AG09309 (cell line): ENCODE measurements around the gene ABCA8.

ENCODE experiments used
- DNase-seq: peaks from one replicate; pipeline ENCODE4 v3.0.0-alpha.2; 2010; ENCODE audit warnings: low read depth
- H3K4me3 ChIP-seq: 2 replicates; pipeline ENCODE4 v1.5.1; 2011; ENCODE audit warnings: mild to moderate bottlenecking, low read depth, low read length, moderate library complexity; ENCODE audit not compliant: control insufficient read depth
- TF ChIP-seq, protein P1 (sequence below): IDR thresholded peaks from 2 replicates; pipeline ENCODE4 v1.5.1; 2011; ENCODE audit warnings: mild to moderate bottlenecking, low read depth, low read length, inconsistent platforms; ENCODE audit not compliant: insufficient read depth, control insufficient read depth; ENCODE audit errors: missing control alignments

Gene ABCA8

DNA sequence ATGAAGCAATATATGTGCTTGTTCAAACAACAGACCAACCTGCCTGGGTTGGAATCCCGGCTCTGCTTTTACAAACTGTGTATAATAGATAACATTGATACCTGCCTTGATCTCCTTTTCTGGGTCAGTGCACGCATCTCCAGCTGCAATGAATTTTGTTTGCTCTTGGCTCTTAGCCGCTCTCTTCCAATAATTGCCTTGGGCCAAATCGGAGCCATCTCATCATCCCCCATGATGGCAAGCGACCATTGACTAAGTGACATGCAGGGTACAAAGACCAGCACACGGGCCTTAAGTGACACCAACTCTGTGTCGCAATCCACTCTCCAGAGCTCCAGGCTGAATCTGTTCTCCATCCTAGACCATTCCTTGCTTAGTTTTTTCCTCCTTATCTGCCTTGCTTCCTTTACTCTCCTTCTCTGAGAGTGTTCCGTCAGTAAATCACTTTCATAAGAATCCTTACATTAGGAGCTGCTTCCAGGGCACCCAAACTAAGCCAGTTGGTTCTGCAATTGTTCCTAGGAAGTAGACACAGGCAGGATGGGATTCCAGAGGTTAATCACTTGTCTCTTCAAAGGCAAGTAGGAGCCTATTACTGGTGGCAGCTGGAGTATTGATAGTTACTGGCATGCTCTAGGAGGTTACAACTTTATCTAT, 134.2 kb downstream of the ABCA8 start:
- no peak for DNase-seq
- TF ChIP-seq, protein P1, sequence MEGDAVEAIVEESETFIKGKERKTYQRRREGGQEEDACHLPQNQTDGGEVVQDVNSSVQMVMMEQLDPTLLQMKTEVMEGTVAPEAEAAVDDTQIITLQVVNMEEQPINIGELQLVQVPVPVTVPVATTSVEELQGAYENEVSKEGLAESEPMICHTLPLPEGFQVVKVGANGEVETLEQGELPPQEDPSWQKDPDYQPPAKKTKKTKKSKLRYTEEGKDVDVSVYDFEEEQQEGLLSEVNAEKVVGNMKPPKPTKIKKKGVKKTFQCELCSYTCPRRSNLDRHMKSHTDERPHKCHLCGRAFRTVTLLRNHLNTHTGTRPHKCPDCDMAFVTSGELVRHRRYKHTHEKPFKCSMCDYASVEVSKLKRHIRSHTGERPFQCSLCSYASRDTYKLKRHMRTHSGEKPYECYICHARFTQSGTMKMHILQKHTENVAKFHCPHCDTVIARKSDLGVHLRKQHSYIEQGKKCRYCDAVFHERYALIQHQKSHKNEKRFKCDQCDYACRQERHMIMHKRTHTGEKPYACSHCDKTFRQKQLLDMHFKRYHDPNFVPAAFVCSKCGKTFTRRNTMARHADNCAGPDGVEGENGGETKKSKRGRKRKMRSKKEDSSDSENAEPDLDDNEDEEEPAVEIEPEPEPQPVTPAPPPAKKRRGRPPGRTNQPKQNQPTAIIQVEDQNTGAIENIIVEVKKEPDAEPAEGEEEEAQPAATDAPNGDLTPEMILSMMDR = no peak
- no peak overlapping the region for H3K4me3 ChIP-seq

DNA sequence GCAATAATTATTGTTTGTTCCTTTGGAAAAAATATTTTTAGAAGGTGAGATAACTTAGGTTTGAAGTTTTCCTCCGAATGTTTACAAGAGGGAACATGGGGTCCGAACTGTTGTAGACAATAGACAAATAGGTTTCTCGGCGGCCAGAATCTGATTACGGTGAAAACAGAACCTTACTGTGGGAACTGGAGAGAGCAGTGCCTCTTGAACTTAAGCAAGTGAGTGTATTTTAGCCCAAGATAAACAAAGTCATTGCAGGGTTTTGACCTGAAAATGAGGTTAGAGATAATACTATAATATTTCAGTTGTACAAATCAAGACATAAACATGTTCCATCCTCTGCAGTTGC, 134.7 kb downstream of the ABCA8 start:
- DNase-seq = no peak
- H3K4me3 ChIP-seq = no peak overlapping the region
- TF ChIP-seq, protein P1 = no peak

DNA sequence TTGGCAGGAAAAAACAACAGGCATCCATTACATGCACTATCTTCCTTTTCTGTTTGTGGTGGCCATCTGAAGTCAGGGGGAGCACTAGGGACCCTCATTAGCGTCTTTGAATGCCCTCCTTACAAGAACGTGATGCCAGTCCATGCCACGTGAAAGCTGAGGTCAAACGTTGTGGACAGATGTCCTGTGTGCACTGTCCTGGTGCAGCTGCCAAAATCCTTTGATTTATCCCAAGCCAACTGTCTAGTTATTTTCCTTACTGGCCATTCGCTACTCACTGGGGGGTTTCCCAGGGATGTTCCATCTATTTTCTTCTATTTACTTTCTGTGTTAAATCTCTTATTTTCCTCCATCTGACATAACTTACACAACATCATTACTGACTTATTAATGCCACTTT, 135.7 kb downstream of the ABCA8 start:
- H3K4me3 ChIP-seq = no peak overlapping the region
- DNase-seq = no peak
- TF ChIP-seq, protein P1 = no peak
